WTC11 (cell line): Measurements from ENCODE around the gene TDP2. TPM values are rescaled to one million over a fixed set of nuclear protein-coding genes. Genes with fewer than 3 reads are reported as not detected.

Experiments
- ATAC-seq: fragments of 200-7000 bp; cut with Tn5 transposase; 2 replicates; pipeline ENCODE4 v1.10.0; 2021; ENCODE audit warnings: mild to moderate bottlenecking, moderate library complexity
- CTCF ChIA-PET: fragments of 300-600 bp; sonication (Branson Sonifier 250); formaldehyde crosslinking; loops from one replicate; lab custom pipeline; 2021; ENCODE audit warnings: antibody characterized with exemption; lab: Charles Lee
- POLR2A ChIA-PET: fragments of 350-600 bp; sonication (Branson Sonifier 250); formaldehyde crosslinking; loops from one replicate; lab custom pipeline; 2021; ENCODE audit warnings: antibody characterized with exemption; lab: Charles Lee
- DNase-seq: peaks from one replicate; pipeline ENCODE4 v3.0.0; 2021; ENCODE audit warnings: low spot score
- H3K27ac Mint-ChIP-seq: 2 replicates; pipeline ENCODE4 v1.8.0; 2021; ENCODE audit warnings: mixed read lengths
- H3K27me3 Mint-ChIP-seq: 2 replicates; pipeline ENCODE4 v1.8.0; 2021; ENCODE audit warnings: low read depth, mild to moderate bottlenecking, moderate library complexity, mixed read lengths
- H3K36me3 Mint-ChIP-seq: 2 replicates; pipeline ENCODE4 v1.8.0; 2021; ENCODE audit warnings: mixed read lengths
- H3K4me1 Mint-ChIP-seq: 2 replicates; pipeline ENCODE4 v1.8.0; 2022; ENCODE audit warnings: mixed read lengths
- H3K4me3 Mint-ChIP-seq: 2 replicates; pipeline ENCODE4 v1.8.0; 2021; ENCODE audit warnings: mild to moderate bottlenecking, moderate library complexity, mixed read lengths
- H3K9me3 Mint-ChIP-seq: 2 replicates; pipeline ENCODE4 v1.8.0; 2021; ENCODE audit warnings: mixed read lengths
- EMX1 ChIP-seq: fragments of 250-450 bp; sonication (Bioruptor Pico); IDR thresholded peaks from 2 replicates; pipeline ENCODE4 v1.8.0; 2021; ENCODE audit warnings: mild to moderate bottlenecking
- KAT7 ChIP-seq: sonication (generic); formaldehyde crosslinking; IDR thresholded peaks from 2 replicates; pipeline ENCODE4 v1.8.1; 2023; ENCODE audit warnings: missing genetic modification reagents, mild to moderate bottlenecking, borderline replicate concordance
- total RNA-seq: library from RNA; stranded (reverse); gene quantifications from 3 replicates; pipeline ENCODE4 v1.2.3, GENCODE V29; 2021
- TF ChIP-seq, protein P1 (sequence below): sonication (generic); formaldehyde crosslinking; IDR thresholded peaks from 2 replicates; pipeline ENCODE4 v1.8.1; 2023; ENCODE audit warnings: mild to moderate bottlenecking, missing genetic modification reagents, moderate library complexity
- TF ChIP-seq, protein P2 (sequence below): fragments of 250-450 bp; sonication (Bioruptor Pico); IDR thresholded peaks from 2 replicates; pipeline ENCODE4 v1.9.0; 2021; ENCODE audit warnings: mild to moderate bottlenecking
- TF ChIP-seq, protein P3 (sequence below): fragments of 200-600 bp; IDR thresholded peaks from 2 replicates; pipeline ENCODE4 v1.8.0; 2022; ENCODE audit warnings: antibody characterized with exemption

The TDP2 gene
- total RNA-seq, 1 experiment from 2014 or later = 49.1 TPM

DNA sequence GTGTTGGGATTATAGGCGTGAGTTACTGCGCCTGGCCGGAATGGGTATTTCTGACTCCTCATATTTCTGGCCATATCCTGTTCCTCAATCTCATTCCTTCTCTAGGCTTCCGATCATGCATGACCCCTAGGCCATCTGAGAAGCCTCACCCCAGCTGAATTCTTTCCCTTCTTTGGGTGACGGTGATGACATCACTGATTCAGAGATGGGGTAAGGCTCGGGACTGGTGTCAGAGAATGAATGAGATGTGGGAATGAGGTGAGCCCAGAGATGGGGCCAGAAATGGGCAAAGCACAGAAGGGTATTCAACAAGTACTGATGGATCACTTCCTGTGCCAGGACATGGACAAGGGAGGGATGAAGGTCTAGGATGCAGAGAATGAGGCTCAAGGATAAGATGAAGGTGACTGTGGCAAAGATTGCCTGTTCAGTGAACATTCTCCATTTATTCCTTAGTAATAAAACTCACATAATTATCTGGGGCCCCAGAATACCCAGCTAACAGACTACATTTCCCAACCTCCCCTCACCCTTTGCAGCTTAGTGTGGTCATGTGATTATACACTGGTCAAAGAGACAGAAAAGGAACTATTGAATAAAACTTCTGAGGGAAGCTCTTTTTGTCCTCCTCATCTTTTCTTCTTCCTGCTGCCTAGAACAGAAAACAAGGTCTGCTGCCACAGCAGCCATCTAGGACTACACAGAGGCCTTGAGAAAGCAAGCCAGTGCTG, 60.3 kb downstream of the TDP2 start:
- POLR2A ChIA-PET = no interaction called here
- ATAC-seq (no peak), DNase-seq (no peak)
- Mint-ChIP-seq H3K9me3 (peaks cover 6% of the 10 kb centered on the region), H3K36me3 (no peaks in the 10 kb centered on the region), H3K27ac (no peak overlapping the region), H3K27me3 (no peaks in the 10 kb centered on the region), H3K4me1 (no peaks in the 10 kb centered on the region), H3K4me3 (no peak overlapping the region)
- CTCF ChIA-PET = interaction anchor here (0.9 kb wide), 1 partner anchor 59 kb away, joined by 3 read pairs; no protein-coding TSS in a partner anchor
- no peak for TF ChIP-seq KAT7 (CRISPR knock-in tag)
- TF ChIP-seq, protein P1, sequence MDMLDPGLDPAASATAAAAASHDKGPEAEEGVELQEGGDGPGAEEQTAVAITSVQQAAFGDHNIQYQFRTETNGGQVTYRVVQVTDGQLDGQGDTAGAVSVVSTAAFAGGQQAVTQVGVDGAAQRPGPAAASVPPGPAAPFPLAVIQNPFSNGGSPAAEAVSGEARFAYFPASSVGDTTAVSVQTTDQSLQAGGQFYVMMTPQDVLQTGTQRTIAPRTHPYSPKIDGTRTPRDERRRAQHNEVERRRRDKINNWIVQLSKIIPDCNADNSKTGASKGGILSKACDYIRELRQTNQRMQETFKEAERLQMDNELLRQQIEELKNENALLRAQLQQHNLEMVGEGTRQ (CRISPR knock-in tag) = peak; percentile 45
- TF ChIP-seq, protein P2, sequence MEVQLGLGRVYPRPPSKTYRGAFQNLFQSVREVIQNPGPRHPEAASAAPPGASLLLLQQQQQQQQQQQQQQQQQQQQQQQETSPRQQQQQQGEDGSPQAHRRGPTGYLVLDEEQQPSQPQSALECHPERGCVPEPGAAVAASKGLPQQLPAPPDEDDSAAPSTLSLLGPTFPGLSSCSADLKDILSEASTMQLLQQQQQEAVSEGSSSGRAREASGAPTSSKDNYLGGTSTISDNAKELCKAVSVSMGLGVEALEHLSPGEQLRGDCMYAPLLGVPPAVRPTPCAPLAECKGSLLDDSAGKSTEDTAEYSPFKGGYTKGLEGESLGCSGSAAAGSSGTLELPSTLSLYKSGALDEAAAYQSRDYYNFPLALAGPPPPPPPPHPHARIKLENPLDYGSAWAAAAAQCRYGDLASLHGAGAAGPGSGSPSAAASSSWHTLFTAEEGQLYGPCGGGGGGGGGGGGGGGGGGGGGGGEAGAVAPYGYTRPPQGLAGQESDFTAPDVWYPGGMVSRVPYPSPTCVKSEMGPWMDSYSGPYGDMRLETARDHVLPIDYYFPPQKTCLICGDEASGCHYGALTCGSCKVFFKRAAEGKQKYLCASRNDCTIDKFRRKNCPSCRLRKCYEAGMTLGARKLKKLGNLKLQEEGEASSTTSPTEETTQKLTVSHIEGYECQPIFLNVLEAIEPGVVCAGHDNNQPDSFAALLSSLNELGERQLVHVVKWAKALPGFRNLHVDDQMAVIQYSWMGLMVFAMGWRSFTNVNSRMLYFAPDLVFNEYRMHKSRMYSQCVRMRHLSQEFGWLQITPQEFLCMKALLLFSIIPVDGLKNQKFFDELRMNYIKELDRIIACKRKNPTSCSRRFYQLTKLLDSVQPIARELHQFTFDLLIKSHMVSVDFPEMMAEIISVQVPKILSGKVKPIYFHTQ (CRISPR knock-in tag) = no peak

DNA sequence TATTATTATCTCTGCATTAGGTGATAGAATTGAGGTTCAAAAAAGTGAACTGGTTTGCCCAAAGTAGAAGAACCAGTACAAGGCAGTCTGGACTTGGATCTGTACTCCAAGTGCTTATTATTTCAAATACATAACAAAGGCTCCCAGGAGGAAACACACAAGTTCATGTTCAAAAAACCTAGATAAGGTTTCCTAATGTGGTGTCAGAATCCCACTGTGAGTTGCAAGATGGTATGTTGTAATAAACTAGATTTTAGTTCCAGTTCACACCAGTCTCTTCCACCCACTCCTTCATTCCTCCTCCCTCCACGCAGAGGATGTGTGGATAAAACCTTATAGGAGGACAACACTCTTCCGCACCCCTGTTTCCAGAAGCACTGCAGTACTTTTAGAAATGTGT, 63.5 kb downstream of the TDP2 start:
- H3K9me3 Mint-ChIP-seq = peaks cover 2% of the 10 kb centered on the region; the same call in 1 of the 2 replicates
- TF ChIP-seq KAT7 (CRISPR knock-in tag) = no peak
- TF ChIP-seq, all 79 proteins: peak for 0
- Mint-ChIP-seq H3K27ac (no peak overlapping the region), H3K36me3 (no peaks in the 10 kb centered on the region), H3K4me3 (no peak overlapping the region), H3K4me1 (no peaks in the 10 kb centered on the region), H3K27me3 (no peaks in the 10 kb centered on the region)
- DNase-seq (no peak), ATAC-seq (no peak)
- POLR2A ChIA-PET = no interaction called here
- CTCF ChIA-PET = interaction anchor here (0.6 kb wide), 1 partner anchor 662 kb away, joined by 3 read pairs; no protein-coding TSS in a partner anchor

DNA sequence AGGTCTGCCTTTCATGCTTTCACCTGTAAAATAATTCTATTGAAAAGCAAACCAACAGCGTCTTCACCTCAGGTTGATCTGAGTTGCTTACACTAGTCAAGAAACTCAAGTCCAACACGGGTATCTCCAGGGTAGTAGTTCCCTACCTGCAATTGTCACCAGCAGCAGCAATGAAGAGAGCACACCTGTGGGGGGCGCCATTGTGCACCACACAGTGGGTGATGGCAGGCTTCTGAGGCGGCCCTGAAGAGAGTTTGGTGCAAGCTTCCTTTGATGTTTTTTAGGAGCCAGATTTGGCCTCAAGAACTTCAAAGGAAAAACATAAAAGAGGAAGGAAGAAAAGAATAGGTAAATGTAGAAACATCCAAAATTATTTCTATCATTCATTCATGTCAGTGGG, 65.8 kb downstream of the TDP2 start:
- Mint-ChIP-seq H3K9me3 (peaks cover 6% of the 10 kb centered on the region; the same call in 1 of the 2 replicates), H3K4me1 (no peaks in the 10 kb centered on the region), H3K4me3 (no peak overlapping the region), H3K36me3 (no peaks in the 10 kb centered on the region), H3K27me3 (no peaks in the 10 kb centered on the region), H3K27ac (no peak overlapping the region)
- ATAC-seq (peak; percentile 81), DNase-seq (peak; percentile 56)
- CTCF ChIA-PET = interaction anchor here (0.9 to 1.8 kb wide), 11 partner anchors 8 to 105 kb away, joined by 3 to 11 read pairs (median 3); partner anchors contain the start of gene KIAA0319
- POLR2A ChIA-PET = no interaction called here
- no peak for TF ChIP-seq EMX1 (CRISPR knock-in tag)
- TF ChIP-seq, protein P3, sequence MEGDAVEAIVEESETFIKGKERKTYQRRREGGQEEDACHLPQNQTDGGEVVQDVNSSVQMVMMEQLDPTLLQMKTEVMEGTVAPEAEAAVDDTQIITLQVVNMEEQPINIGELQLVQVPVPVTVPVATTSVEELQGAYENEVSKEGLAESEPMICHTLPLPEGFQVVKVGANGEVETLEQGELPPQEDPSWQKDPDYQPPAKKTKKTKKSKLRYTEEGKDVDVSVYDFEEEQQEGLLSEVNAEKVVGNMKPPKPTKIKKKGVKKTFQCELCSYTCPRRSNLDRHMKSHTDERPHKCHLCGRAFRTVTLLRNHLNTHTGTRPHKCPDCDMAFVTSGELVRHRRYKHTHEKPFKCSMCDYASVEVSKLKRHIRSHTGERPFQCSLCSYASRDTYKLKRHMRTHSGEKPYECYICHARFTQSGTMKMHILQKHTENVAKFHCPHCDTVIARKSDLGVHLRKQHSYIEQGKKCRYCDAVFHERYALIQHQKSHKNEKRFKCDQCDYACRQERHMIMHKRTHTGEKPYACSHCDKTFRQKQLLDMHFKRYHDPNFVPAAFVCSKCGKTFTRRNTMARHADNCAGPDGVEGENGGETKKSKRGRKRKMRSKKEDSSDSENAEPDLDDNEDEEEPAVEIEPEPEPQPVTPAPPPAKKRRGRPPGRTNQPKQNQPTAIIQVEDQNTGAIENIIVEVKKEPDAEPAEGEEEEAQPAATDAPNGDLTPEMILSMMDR = peak; percentile 70

Other genes with a start within 250 kb of the TDP2 start
- 5.7 to 8.4 TPM (median 6.3 TPM) in 3 replicates for gene GPLD1, start 177.3 kb downstream of the TDP2 start, total RNA-seq
- gene ALDH5A1, start 171.9 kb downstream of the TDP2 start, total RNA-seq = 5.1 to 6.7 TPM (median 5.5 TPM) in 3 replicates
- gene KIAA0319, start 20.7 kb downstream of the TDP2 start, total RNA-seq = 0.41 to 0.81 TPM (median 0.50 TPM) in 3 replicates
- 54.0 to 64.0 TPM (median 62.8 TPM) in 3 replicates for gene ACOT13, start 178 bp upstream of the TDP2 start, total RNA-seq
- 74.3 to 86.4 TPM (median 75.9 TPM) in 3 replicates for gene C6orf62, start 52.3 kb upstream of the TDP2 start, total RNA-seq
- 83.7 to 98.5 TPM (median 88.5 TPM) in 3 replicates for gene GMNN, start 108.0 kb upstream of the TDP2 start, total RNA-seq
- gene ARMH2, start 132.0 kb upstream of the TDP2 start, total RNA-seq = not detected in 3 replicates